Retinal pigment epithelial cell (primary cell): Measurements from ENCODE around the gene AHSG.

Source experiments
- DNase-seq: peaks from one replicate; pipeline ENCODE4 v3.0.0-alpha.2; 2010; ENCODE audit warnings: low read depth
- H3K4me3 ChIP-seq: 2 replicates; pipeline ENCODE4 v1.5.1; 2011; ENCODE audit warnings: mild to moderate bottlenecking, low read length, control low read depth, moderate library complexity
- TF ChIP-seq, protein P1 (sequence below): conservative IDR thresholded peaks from 2 replicates; pipeline ENCODE4 v1.5.1; 2011; ENCODE audit warnings: low read depth, low read length, control low read depth, inconsistent platforms

AHSG gene

DNA sequence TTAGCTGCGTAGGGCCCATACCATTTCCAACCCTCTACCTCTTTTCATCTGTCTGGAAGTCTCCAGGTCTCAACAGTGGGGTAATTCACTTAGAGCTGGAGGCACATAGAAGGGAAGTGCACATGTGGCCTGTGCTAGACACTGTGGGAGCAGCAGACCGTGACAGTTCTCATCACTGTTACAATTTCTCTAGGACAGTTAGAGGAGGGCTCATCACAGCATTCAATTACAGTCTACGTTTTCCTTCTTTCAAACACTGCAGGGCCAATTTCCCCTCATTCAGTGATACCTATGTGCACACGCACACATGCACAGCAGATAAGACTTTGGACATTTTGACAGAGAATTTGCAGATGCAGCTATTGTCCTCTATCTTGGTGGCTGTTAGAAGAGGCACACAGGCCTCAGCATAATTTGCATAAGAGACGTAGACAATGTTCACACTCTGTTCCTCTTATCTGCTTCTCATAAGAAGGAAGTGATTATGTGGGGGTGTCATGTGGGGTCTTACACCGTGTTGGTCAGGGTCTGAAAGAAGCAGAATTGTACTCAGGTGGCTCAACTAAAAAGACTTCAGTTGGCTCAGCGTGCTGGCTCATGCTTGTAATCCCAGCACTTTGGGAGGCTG, 40.3 kb downstream of the AHSG start:
- no peak overlapping the region for H3K4me3 ChIP-seq
- DNase-seq: no peak

DNA sequence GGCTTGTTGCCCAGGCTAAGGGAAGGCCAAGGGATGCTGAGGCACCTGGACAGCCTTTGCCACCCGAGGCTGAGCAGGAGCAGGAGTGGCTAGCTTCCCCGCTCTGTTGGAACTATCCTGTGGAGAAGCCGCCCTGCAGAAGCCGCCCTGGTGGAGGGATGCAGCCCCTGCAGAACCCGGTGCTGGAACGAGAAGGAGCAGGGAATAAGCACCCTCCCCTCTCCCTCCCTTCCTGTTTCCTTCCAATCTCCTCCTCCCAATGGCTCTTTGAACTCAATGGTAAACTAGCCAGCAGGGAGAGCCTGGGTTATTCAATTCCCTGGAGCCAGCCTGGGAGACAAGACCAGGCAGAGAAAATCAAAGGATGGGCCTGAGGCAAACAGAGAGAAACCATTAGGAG, 41.1 kb downstream of the AHSG start:
- TF ChIP-seq, protein P1, sequence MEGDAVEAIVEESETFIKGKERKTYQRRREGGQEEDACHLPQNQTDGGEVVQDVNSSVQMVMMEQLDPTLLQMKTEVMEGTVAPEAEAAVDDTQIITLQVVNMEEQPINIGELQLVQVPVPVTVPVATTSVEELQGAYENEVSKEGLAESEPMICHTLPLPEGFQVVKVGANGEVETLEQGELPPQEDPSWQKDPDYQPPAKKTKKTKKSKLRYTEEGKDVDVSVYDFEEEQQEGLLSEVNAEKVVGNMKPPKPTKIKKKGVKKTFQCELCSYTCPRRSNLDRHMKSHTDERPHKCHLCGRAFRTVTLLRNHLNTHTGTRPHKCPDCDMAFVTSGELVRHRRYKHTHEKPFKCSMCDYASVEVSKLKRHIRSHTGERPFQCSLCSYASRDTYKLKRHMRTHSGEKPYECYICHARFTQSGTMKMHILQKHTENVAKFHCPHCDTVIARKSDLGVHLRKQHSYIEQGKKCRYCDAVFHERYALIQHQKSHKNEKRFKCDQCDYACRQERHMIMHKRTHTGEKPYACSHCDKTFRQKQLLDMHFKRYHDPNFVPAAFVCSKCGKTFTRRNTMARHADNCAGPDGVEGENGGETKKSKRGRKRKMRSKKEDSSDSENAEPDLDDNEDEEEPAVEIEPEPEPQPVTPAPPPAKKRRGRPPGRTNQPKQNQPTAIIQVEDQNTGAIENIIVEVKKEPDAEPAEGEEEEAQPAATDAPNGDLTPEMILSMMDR: peak; percentile 25
- H3K4me3 ChIP-seq: no peak overlapping the region
- no peak for DNase-seq

More for the DNA sequence above, 40.3 kb downstream of the AHSG start:
- TF ChIP-seq, protein P1: no peak

DNA sequence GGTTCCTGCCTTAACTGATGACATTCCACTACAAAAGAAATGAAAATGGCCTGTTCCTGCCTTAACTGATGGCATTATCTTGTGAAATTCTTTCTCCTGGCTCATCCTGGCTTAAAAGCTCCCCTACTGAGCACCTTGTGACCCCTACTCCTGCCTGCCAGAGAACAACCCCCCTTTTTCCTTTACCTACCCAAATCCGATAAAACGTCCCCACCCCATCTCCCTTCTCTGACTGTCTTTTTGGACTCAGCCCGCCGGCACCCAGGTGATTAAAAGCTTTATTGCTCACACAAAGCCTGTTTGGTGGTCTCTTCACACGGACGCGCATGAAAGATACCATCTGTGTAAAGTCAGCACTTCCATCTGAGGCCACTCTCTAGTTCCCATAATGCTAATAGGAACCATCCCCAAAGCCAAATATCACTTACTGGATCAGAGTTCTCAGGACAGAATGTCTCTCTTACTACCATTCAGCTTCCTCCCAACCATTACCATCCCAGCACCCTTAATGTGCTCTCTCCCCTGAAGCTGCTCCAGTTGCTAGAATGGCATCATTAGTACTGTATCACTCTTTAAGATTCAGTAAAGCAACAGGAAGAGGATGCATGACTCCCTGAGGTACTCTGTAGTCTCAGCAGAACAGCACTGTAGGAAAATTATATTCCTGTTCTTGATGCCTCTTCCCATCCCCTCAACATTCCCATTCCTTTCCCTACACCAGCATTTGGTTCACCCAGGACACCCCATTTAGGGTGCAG, 50.7 kb downstream of the AHSG start:
- TF ChIP-seq, protein P1: no peak
- H3K4me3 ChIP-seq: no peak overlapping the region
- no peak for DNase-seq

DNA sequence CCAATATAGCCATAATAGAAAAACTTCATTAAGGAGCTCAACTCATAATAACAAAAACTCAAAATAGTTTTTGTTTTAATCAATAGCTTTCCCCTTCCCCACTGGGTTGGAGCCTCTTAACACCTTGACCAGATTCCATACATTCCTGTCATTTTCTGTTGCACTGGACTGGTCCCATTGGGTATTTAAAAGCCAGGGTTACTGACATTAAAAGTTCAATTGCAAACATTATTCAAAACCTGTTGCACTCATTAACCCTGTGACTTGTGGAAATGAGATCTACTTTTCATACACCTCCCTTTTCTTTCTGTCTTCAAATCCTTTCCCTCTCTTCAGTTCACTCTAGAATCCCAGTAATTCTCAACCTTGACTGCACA, 51.2 kb downstream of the AHSG start:
- no peak overlapping the region for H3K4me3 ChIP-seq
- no peak for DNase-seq
- TF ChIP-seq, protein P1: no peak

DNA sequence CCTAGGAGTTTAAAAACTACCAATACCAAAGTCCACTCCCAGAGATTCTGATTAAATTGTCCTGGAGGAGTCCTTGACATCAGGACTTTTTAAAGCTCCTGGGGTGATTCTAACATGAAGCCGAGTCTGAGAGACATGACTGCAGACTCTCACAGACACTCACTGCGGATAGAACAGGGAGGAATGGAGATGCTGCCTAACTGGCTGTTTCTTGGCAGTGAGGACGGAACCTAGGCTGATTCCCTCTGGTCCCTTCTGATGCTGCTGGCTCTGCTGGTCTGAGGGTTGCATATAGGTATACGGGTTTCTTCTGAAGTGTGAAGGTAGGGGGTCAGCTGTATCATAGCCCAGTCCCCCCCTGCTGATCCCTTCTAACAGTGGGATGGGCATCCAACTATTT, 51.6 kb downstream of the AHSG start:
- no peak overlapping the region for H3K4me3 ChIP-seq
- DNase-seq: no peak
- TF ChIP-seq, protein P1: no peak

DNA sequence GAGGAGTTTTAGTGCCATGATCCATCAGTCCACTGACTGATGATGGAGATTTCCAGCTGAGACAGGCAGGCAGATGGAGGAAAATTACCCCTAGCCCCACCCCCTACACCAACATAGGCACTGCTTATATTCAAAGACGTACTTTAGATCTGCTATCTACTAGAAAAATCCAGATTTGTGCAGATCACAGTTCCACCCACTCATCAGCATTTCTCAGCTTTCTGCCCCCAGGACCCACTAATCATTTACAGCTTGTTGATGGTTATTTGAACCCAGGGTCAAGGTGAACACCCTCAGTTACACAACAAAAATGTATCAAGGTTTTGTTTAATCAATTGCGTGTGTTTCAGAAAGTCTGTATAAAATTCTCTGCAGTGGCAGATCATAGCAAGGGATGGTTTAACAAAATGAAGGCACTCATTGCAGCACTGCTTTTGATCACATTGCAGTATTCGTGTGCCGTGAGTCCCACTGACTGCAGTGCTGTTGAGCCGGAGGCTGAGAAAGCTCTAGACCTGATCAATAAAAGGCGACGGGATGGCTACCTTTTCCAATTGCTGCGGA, 52.8 kb downstream of the AHSG start, which contains the start of gene HRG:
TSS of gene HRG (plus strand) at position 390 of the 564 bp plus-strand sequence. CDS start at position 408, 18 bp downstream.
- TF ChIP-seq, protein P1: no peak
- DNase-seq: no peak
- no peak within 1 kb of the TSS for H3K4me3 ChIP-seq
